GM12801 (cell line): Measurements from ENCODE around the gene CCDC148.

Experiments
- TF ChIP-seq, protein P1 (sequence below): IDR thresholded peaks from one replicate; pipeline ENCODE4 v1.5.1; 2011; ENCODE audit warnings: control low read depth; ENCODE audit not compliant: insufficient read length; ENCODE audit errors: extremely low read depth

The CCDC148 gene

GRCh38 chr2:158443606-158444005, 12.9 kb downstream of the CCDC148 start:
- TF ChIP-seq, protein P1, sequence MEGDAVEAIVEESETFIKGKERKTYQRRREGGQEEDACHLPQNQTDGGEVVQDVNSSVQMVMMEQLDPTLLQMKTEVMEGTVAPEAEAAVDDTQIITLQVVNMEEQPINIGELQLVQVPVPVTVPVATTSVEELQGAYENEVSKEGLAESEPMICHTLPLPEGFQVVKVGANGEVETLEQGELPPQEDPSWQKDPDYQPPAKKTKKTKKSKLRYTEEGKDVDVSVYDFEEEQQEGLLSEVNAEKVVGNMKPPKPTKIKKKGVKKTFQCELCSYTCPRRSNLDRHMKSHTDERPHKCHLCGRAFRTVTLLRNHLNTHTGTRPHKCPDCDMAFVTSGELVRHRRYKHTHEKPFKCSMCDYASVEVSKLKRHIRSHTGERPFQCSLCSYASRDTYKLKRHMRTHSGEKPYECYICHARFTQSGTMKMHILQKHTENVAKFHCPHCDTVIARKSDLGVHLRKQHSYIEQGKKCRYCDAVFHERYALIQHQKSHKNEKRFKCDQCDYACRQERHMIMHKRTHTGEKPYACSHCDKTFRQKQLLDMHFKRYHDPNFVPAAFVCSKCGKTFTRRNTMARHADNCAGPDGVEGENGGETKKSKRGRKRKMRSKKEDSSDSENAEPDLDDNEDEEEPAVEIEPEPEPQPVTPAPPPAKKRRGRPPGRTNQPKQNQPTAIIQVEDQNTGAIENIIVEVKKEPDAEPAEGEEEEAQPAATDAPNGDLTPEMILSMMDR = no peak

DNA sequence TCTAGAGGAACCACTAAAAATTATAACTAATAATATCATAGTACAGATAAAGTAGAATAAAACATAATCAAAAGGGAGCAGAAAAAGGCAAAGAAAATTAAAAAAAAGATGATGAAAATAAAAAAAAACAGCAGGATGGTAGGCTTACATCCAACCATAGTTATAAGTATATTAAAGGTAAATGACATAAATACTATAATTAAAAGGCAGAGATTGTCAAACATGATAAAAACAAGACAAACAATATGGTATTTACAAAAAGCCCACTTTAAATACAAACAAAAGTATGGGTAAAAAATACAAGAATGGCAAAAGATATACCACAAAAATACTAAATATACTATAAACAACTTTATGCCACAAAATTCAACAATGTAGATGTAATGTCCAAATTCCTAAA, 24.4 kb downstream of the CCDC148 start:
- TF ChIP-seq, protein P1 = no peak

DNA sequence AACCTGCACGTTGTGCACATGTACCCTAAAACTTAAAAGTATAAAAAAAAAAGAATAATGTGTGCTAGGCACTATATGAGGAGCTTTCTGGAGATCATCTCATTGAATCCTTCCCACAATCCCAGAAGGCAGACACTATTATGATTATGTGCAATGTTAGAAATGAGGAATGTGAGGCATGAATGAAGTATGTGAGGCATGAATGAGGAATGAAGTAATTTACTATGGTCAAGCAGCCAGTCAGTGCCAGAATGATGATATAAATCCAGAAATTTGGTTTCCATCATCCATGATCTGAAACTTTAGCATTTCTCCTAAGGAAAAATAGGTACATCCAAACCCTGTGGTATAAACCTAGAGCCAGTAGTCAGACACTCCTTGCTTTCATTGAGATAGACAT, 42.0 kb downstream of the CCDC148 start:
- TF ChIP-seq, protein P1 = no peak

- TF ChIP-seq, protein P1 = no peak
Observed at GRCh38 chr2:158413581-158413980, 43.0 kb downstream of the CCDC148 start.

- TF ChIP-seq, protein P1 = no peak
Observed at GRCh38 chr2:158412206-158412605, 44.3 kb downstream of the CCDC148 start.

DNA sequence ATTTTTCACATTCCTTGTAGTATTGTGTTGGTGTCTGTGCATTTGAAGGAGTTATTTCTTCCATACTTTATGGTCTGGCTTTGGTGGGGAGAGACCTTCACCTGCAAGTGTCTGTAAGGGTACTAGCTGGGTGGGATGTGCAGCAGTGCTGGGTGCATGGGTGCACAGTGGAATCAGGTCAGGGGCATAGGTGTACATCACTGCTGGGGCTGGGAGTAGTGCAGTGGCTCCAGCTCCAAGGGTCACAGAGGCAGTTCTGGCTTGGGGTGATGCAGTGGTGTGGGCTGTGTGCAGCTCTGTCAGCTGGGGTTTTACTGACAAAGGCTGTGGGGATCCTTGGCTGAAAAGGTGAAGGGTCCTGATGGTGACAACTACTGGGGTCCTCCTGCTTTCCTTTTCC, 44.8 kb downstream of the CCDC148 start:
- TF ChIP-seq, protein P1 = no peak

GRCh38 chr2:158410132-158410531, 46.4 kb downstream of the CCDC148 start:
- TF ChIP-seq, protein P1 = no peak

GRCh38 chr2:158407031-158407430, 49.5 kb downstream of the CCDC148 start:
- TF ChIP-seq, protein P1 = no peak
